DOHH2 (cell line): ENCODE results near the gene OR2AT4.
"Not testable (repeated sequence)": the region's sequence is repeated elsewhere in the genome, so short reads cannot be mapped to it uniquely, and the experiment has no call there.

Experiments used
- H3F3A ChIP-seq: fragments of 200-600 bp; sonication (generic), shearing (Covaris generic); 2 replicates; pipeline ENCODE4 v1.6.0; 2016; ENCODE audit warnings: antibody characterized with exemption, mild to moderate bottlenecking; ENCODE audit not compliant: control insufficient read depth, insufficient read depth
- H3K27ac ChIP-seq: fragments of 200-600 bp; sonication (generic); 2 replicates; pipeline ENCODE4 v1.5.1; 2014; ENCODE audit warnings: low read depth, mild to moderate bottlenecking, low read length, moderate library complexity
- H3K27me3 ChIP-seq: fragments of 200-600 bp; sonication (generic); 2 replicates; pipeline ENCODE4 v1.6.1; 2014; ENCODE audit warnings: mild to moderate bottlenecking, low read length, mixed read lengths; ENCODE audit not compliant: control insufficient read depth
- H3K36me3 ChIP-seq: fragments of 200-600 bp; sonication (generic); 2 replicates; pipeline ENCODE4 v1.6.1; 2014; ENCODE audit warnings: mild to moderate bottlenecking, low read length, moderate library complexity, mixed read lengths; ENCODE audit not compliant: control insufficient read depth
- H3K4me1 ChIP-seq: fragments of 200-600 bp; sonication (generic); 2 replicates; pipeline ENCODE4 v1.6.1; 2014; ENCODE audit warnings: mild to moderate bottlenecking, low read length, mixed read lengths; ENCODE audit not compliant: control insufficient read depth
- H3K4me2 ChIP-seq: fragments of 200-600 bp; sonication (generic); 2 replicates; pipeline ENCODE4 v1.6.0; 2014; ENCODE audit warnings: mild to moderate bottlenecking, low read length, moderate library complexity
- H3K4me3 ChIP-seq: fragments of 200-600 bp; sonication (generic); 2 replicates; pipeline ENCODE4 v1.5.1; 2014; ENCODE audit warnings: mild to moderate bottlenecking, low read length, mixed read lengths
- H3K79me2 ChIP-seq: fragments of 200-600 bp; sonication (generic); 2 replicates; pipeline ENCODE4 v1.6.1; 2014; ENCODE audit warnings: mild to moderate bottlenecking, low read length, mixed read lengths; ENCODE audit not compliant: control insufficient read depth
- H3K9me2 ChIP-seq: fragments of 200-600 bp; sonication (generic); replicated peaks from 2 replicates; pipeline ENCODE4 v1.6.1; 2014; ENCODE audit warnings: mild to moderate bottlenecking, low read length, mixed read lengths; ENCODE audit not compliant: control insufficient read depth
- H3K9me3 ChIP-seq: fragments of 200-600 bp; sonication (generic); 2 replicates; pipeline ENCODE4 v1.6.1; 2014; ENCODE audit warnings: antibody characterized with exemption, low read length, mixed read lengths; ENCODE audit not compliant: control insufficient read depth, insufficient read depth
- H4K20me1 ChIP-seq: fragments of 200-600 bp; sonication (generic); 2 replicates; pipeline ENCODE4 v1.6.0; 2014; ENCODE audit warnings: low read depth, mild to moderate bottlenecking, antibody characterized with exemption, low read length, moderate library complexity; ENCODE audit not compliant: control insufficient read depth, insufficient read depth
- CTCF ChIP-seq: fragments of 200-600 bp; sonication (generic); IDR thresholded peaks from one replicate; pipeline ENCODE4 v1.5.1; 2014; ENCODE audit warnings: antibody characterized with exemption, mild to moderate bottlenecking, low read depth, low read length; ENCODE audit not compliant: poor library complexity, severe bottlenecking
- EZH2phosphoT487 ChIP-seq: fragments of 200-600 bp; sonication (generic); IDR thresholded peaks from 2 replicates; pipeline ENCODE4 v1.6.1; 2017; ENCODE audit warnings: borderline replicate concordance, mild to moderate bottlenecking, antibody characterized with exemption, low read length, moderate library complexity, mixed read lengths

The OR2AT4 gene

GRCh38 chr11:75100314-75100713, 3.6 kb upstream of the OR2AT4 start:
- H3K36me3 ChIP-seq, result no peaks in the 10 kb centered on the region
- TF ChIP-seq CTCF (no peak), EZH2phosphoT487 (no peak)
- H3K27me3 ChIP-seq, result peaks cover 11% of the 10 kb centered on the region; the same call in 1 of the 2 replicates
- H3K4me1 ChIP-seq, result no peaks in the 10 kb centered on the region
- no peaks in the 10 kb centered on the region for H4K20me1 ChIP-seq
- H3K4me2 ChIP-seq, result no peak overlapping the region
- H3F3A ChIP-seq, result no peaks in the 10 kb centered on the region
- H3K79me2 ChIP-seq, result no peaks in the 10 kb centered on the region
- no peaks in the 10 kb centered on the region for H3K9me2 ChIP-seq
- no peaks in the 10 kb centered on the region for H3K9me3 ChIP-seq
- H3K4me3 ChIP-seq, result no peak overlapping the region
- no peak overlapping the region for H3K27ac ChIP-seq

GRCh38 chr11:75099635-75100034, 3.0 kb upstream of the OR2AT4 start:
- no peak overlapping the region for H3K4me2 ChIP-seq
- no peak overlapping the region for H3K27ac ChIP-seq
- no peaks in the 10 kb centered on the region for H3K36me3 ChIP-seq
- no peaks in the 10 kb centered on the region for H3F3A ChIP-seq
- no peaks in the 10 kb centered on the region for H3K79me2 ChIP-seq
- H3K9me3 ChIP-seq, result no peaks in the 10 kb centered on the region
- H3K4me3 ChIP-seq, result no peak overlapping the region
- no peaks in the 10 kb centered on the region for H4K20me1 ChIP-seq
- TF ChIP-seq EZH2phosphoT487 (no peak), CTCF (no peak)
- no peaks in the 10 kb centered on the region for H3K4me1 ChIP-seq
- H3K27me3 ChIP-seq, result peaks cover 13% of the 10 kb centered on the region; the same call in 1 of the 2 replicates
- no peaks in the 10 kb centered on the region for H3K9me2 ChIP-seq

- not testable (repeated sequence) for H3K27ac ChIP-seq, H3K4me2 ChIP-seq, H3K79me2 ChIP-seq, H3K9me3 ChIP-seq, H3F3A ChIP-seq, H3K9me2 ChIP-seq, H4K20me1 ChIP-seq, H3K36me3 ChIP-seq, H3K4me1 ChIP-seq, H3K4me3 ChIP-seq
- peaks cover 13% of the 10 kb centered on the region; the same call in 1 of the 2 replicates for H3K27me3 ChIP-seq
Measured at GRCh38 chr11:75098835-75099439, 2.3 kb upstream of the OR2AT4 start.

- not testable (repeated sequence) for H3K4me1 ChIP-seq, H3K27ac ChIP-seq, H4K20me1 ChIP-seq, H3K4me3 ChIP-seq, H3K36me3 ChIP-seq, H3K4me2 ChIP-seq, H3F3A ChIP-seq, H3K9me3 ChIP-seq, H3K9me2 ChIP-seq, H3K79me2 ChIP-seq
- peaks cover 13% of the 10 kb centered on the region; the same call in 1 of the 2 replicates for H3K27me3 ChIP-seq
Measured at GRCh38 chr11:75098181-75098580, 1.5 kb upstream of the OR2AT4 start.
